Measurements from ENCODE around the gene CDKN1B. TPM values are rescaled to one million over a fixed set of nuclear protein-coding genes. Genes with fewer than 3 reads are reported as not detected.

Gene CDKN1B
- 33.3 and 48.2 TPM in 2 replicates for total RNA-seq

DNA sequence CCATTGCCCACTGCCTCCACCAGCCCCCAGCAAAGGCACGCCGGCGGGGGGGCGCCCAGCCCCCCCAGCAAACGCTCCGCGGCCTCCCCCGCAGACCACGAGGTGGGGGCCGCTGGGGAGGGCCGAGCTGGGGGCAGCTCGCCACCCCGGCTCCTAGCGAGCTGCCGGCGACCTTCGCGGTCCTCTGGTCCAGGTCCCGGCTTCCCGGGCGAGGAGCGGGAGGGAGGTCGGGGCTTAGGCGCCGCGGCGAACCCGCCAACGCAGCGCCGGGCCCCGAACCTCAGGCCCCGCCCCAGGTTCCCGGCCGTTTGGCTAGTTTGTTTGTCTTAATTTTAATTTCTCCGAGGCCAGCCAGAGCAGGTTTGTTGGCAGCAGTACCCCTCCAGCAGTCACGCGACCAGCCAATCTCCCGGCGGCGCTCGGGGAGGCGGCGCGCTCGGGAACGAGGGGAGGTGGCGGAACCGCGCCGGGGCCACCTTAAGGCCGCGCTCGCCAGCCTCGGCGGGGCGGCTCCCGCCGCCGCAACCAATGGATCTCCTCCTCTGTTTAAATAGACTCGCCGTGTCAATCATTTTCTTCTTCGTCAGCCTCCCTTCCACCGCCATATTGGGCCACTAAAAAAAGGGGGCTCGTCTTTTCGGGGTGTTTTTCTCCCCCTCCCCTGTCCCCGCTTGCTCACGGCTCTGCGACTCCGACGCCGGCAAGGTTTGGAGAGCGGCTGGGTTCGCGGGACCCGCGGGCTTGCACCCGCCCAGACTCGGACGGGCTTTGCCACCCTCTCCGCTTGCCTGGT lies at the start of gene CDKN1B:
Gene CDKN1B, plus strand, starts transcription at position 576 of the 793 bp plus-strand sequence. CDS start 472 bp downstream, outside the sequence.

Small RNA genes lying within 50 kb of the gene (small RNA-seq; reads per million reads assigned to genes)
- not detected for gene MIR613

Other genes with a start within 250 kb of the CDKN1B start
- gene DUSP16, start 154.5 kb upstream of the CDKN1B start, total RNA-seq = 6.2 and 6.3 TPM in 2 replicates
- 42.6 and 43.0 TPM in 2 replicates for gene CREBL2, start 105.5 kb upstream of the CDKN1B start, total RNA-seq
- gene GPR19, start 21.2 kb upstream of the CDKN1B start, total RNA-seq = 0.24 and 0.32 TPM in 2 replicates
- 4.5 and 5.1 TPM in 2 replicates for gene APOLD1, start 68.3 kb downstream of the CDKN1B start, total RNA-seq
- 55.7 and 59.3 TPM in 2 replicates for gene DDX47, start 96.0 kb downstream of the CDKN1B start, total RNA-seq
- gene GPRC5A, start 174.2 kb downstream of the CDKN1B start, total RNA-seq = 0.32 and 1.2 TPM in 2 replicates
- not detected in 2 replicates for gene GPRC5D, start 234.8 kb downstream of the CDKN1B start, total RNA-seq

Data from hair follicle dermal papilla cell (primary cell).